GM18508 (cell line): Measurements from ENCODE around the gene TPCN2.

Source experiments
- ATAC-seq: cut with Tn5 transposase; IDR thresholded peaks from one replicate; pipeline ENCODE4 v1.9.1; 2021; ENCODE audit warnings: moderate number of reproducible peaks; ENCODE audit not compliant: insufficient read depth, unreplicated experiment

The TPCN2 gene

DNA sequence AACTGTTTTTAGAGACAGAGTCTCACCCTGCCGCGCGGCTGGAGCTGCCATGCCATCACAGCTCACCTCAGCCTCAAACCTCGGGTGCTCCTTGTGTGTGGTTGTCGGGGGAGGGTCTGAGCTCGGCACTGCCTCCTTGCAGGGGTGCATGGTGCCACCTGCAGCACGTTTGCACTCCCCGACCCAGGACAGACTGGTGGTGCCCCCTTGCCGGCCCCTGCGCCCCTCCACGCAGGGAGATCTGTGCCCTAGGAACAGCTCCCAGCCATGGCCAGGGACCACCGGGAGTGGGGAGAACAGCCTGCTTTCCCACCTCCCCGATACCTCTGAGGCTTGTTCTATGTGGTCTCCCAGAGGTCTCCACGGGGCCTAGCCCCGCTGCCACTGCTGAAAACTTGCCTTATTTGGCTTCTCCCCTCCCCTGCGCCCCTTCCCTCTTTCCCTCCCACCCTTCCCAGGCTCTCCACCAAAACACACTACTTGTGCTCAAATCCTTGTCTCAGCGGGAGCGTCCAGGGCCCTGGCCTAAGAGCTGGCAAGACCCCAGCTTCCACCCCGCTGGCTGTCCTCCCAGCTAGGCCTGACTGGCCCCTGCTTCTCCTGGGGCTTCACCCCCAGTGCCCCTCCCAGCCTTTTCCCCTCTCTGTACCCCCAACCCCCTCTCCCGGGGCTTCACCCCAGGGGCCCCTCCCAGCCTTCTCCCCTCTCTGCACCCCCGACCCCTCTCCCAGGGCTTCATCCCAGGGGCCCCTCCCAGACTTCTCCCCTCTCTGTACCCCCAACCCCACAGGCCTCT, 13.4 kb upstream of the TPCN2 start:
- no peak for ATAC-seq

DNA sequence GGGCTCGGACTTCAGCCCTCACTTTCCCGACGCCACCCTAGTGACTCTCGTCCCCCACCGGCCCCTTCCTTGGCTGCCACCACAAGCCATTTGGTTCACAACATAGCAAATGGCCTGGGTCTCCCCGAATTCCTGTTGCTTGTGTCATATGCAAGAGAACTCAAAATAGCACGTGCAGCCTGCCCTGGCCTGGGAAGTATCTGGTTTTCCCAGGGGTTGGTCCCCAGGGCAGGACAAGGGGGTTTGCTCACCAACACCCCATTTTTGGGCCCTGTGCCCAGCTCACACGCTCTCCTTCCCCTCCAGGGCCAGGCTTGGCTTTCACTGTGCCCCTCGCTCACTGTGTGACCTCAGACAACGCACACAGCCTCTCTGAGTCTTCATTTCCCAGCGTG, 12.8 kb upstream of the TPCN2 start:
- no peak for ATAC-seq

DNA sequence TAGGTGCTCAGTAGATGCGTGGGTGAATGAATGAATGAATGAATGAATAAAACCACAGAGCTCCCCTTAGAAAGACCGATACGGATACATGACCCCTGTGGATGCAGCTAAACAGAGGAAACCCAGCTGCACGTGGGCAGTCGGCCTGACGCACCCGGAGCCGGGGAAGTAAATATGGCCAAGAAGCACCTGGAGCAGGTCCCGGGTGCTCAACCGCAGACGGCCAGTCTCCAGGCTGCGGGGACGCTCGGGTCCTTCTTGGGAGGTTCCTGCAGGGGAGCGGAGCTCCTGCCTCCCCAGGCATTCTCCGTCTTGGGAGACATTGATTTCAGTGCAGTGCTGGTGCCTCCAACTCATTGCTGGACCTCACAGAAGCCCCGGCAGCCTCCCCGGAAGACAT, 11.7 kb upstream of the TPCN2 start:
- ATAC-seq: no peak

DNA sequence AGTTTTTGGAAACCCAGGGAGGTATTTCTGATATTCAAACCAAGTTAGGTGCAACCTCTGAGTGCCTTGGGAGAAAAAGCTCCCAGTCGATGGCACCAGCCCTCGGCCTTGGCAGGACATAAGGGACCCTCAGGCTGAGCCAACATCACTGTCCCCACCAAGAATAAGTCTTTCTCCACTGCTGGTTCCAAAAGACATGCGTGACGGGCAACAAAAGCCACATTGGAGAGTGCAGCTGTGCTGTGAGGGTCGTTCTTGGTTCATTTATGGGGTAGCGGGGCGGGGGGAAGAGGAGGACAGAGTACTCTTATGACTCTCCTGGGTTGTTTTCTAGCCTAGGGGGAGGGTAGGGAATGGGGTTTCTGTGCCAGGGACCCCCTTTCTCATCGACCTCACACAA, 11.2 kb upstream of the TPCN2 start:
- no peak for ATAC-seq

DNA sequence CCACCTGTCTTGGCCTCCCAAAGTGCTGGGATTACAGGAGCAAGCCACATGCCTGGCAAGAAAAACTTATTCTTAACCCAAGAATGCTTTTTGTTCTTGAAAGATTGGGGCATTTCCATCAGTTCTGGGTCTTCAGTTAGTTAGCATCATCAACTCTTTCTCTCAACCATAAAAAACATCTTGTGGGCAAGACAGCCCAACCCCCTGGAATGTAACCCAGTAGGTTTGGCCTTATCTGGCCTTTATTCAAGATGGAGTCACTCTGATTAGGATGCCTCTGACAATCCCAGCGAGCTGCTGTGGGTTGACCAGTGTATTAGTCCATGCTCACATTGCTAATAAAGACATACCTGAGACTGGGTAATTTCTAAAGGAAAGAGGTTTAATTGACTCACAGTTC, 9.2 kb upstream of the TPCN2 start:
- no peak for ATAC-seq

DNA sequence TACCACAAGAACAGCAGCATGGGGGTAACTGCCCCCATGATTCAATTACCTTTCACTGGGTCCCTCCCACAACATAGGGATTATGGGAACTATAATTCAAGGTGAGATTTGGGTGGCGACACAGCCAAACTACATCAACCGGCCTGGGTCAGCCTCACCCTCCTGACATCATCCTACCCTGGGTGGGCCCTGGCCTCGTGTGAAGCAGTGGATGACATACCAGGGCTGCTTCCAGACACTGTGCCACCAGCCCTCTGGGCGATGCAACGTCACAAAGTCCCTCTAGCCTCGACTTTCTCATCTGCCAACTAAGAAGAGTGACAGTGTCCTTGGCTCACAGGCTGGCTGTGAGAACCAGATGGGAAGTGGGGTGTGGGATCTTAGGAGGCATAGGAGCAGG, 8.7 kb upstream of the TPCN2 start:
- no peak for ATAC-seq

DNA sequence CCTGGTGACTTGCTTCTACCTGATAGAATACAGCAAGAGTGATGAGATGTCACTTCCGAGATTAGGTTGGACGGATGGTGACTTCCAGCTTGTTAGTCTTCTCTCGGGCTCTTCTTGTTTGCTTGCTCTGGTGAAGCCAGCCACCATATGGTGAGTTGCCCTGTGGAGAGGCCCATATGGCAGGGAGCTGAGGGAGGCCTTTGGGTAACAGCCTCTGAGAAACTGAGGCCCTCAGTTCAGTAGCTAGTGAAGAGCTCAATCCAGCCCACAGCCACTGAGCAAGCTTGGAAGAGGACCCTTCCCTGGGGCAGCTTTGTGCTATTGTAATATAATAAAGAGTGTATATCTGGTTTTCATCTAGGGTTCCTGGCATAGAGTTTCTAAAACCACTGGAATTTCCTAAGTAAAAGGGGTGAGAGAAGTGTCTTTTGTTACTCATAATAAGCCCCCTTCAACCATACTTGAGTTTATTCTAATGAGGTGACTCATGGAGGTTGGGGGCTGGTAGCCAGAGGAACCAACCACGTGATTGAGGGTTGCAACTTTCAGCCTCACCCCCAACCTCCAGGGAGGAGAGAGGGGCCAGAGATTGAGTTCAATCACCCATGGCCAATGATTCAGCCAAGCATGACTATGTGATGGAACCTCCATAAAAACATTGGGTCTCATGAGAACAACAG, 8.0 kb upstream of the TPCN2 start:
- ATAC-seq: no peak

DNA sequence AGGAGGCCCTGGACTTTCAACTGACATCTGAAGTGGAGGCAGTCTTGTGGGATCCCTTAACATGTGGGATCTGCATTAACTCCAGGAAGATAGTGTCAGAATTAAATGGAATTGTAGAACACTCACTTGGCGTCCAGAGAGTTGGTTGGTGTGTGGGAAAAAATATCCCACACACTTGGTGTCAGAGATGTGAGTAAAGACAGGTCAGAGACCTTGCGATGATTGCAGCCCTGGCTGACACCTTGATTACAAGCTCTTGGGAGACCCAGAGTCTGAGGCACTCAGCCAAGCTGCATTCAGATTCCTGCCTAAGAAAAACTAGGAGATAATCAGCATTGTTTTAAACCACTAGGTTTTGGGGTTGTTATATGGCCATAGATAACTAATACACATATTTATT, 7.2 kb upstream of the TPCN2 start:
- ATAC-seq: no peak

DNA sequence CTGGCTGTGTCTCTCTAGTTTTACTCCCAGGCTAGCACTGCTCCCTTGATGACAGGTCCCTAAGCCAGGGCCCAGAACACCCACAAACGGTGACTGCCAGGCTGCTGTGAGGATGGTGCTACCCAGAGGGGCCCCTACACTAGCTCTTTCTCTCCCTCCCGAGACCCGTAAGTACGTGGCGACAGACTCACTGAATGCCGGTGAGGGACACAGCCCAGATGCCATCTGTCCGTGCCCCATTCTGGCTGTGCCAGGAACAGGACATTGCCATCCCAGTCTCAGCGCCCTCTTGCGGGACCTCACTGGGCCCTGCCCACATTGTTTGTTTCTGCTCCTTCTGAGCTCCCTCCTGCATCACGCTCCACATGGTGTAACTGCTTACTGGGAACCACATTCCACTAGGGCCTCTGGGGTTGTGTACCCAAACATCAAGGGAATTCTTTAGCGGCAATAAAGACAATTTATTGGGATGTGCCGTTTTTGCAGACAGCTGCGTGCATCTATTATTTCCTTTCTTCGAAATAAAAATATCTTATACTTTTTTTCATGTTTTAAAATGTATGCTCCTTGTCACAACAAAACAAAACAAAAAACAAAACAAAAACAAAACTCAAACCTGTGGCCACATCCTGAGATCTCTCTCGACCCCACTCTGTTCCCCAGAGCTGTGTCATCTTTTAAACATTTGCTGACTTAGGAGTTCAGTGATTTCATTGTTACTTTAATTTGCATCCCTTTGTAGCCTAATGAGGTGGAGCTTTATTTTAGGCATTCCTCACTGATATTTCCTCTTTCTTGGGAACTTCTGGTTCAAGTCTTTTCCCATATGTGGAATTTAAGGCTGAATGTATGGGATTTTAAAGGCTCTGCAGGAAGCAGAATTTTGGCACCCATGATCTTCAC, 4.4 kb upstream of the TPCN2 start:
- ATAC-seq: no peak

DNA sequence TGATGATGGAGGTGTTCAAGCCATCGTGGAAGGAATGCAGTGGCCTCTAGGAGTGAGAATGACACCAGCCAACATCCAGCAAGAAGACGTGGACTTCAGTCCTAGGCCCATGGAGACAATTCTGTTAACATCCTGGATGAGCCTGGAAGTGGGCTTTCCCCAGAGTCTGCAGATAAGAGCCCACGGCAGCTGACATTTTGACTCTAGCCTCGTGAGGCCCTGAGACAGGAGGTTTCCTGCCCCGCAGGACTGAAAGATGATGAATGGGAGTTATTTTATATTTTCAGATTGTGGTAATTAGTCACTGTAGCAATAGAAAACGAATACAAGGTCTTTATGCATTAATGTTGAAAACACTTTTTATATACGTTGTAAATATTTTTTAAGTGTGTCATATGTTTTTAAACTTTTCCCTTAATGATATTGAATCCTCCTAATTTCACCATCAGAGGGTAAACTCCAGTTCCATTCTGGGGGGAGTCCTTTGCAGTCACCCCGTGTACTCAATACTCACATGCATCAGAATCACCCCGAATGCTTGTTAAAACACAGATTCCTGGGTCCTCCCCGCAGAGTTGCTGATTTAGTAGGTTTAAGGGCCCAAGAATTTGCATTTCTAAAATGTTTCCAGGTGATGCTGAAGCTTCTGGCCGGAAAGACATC, 570 bp upstream of the TPCN2 start:
- no peak for ATAC-seq

DNA sequence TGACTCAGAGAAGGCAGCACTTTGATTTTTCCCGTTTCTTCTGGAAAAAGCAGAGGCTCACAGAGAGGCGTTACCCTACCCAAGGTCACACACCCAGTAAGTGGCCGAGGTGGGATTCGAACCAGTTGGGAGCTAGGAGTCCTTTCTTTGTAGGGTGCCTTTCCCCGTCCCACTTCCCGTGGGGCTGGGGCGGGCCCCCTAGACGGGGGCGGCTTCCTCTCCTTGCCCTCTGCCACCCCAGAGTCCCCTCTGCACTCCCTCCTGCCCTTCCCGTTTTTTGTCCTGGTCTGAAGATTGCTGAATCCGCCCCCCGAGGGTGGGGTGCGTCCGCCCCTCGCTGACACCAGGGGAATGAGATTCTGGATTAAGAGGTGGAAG, 747 bp downstream of the TPCN2 start:
- ATAC-seq: no peak

DNA sequence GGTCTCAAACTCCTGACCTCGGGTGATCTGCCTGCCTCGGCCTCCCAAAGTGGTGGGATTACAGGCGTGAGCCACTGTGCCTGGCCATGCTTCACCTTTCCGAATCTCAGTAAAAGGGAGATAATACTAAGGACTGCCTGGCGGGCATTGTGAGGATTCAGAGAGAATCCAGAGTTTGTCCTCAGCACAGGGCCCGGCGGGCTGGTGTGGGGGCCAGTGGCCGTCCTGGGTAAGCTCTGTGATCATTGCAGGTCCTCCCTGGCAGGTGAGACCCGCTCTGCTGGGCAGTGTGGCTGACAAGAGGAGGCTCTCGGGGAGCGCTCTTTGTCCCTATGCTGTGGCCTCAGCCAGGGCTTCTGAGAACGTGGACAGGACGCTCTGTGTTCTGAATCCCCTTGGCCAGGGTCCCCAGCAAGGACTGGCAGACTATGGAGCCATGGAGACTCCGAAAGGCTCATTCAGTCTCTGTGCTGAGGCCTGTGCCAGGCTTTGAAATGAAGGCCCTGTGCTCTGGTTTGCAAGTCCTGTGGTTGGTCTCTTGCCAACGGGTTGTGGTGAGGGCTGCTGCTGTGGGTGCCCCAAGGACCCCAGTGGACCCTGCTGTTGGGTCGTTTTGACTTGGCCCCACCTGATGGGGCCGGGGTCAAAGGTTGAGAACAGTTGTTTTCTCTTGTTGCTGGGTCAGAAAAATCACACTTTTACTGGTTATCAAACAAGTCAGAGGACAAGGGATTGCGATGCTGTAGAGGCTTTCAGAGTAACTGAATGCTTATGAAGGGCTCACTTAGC, 2.1 kb downstream of the TPCN2 start:
- no peak for ATAC-seq

DNA sequence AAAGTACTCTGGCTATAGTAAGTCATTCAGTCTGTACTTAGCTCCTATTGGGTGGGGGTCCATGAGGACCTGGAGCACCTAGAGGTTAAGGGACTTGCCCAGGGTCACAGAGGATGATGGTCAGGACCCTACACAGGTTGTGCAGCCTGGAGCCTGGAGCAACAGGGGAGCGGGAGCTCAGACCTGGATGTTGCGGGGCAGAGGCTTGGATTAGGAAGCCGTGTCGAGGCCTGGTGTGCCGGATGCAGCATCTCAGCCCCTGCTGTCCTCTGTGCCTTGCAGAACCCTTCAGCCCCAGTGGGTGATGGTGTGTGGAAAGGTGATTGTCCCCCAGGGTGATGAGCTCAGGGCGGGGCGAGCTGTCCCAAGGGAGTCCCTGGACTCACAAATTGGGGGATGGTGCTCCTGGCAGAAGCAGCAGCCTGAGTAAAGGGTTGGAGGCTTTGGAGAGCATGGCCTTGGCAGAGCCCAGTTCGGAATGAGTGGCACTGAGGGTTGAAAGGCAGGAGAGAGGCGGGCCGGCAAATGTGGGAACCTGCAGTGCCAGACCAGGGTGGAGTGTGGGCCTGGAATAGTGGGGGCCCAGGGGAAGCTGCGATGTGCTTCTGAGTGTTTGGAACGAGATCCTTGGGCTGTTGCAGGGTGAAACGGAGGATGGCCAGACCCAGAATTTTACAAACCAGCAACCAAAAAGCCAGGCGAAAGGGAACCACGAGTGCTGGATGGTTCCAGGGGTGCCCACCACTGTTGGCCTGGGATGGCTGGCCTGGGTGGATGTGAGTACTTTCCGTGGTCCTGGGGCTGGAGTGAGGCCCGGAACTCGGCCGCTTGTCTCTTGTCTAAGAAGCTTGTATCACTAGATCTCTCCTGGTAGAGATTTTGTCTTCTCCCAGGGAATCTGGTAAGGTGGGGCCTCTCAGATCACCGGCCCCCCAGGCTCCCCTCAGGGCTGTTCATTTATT, 2.9 kb downstream of the TPCN2 start:
- ATAC-seq: no peak

DNA sequence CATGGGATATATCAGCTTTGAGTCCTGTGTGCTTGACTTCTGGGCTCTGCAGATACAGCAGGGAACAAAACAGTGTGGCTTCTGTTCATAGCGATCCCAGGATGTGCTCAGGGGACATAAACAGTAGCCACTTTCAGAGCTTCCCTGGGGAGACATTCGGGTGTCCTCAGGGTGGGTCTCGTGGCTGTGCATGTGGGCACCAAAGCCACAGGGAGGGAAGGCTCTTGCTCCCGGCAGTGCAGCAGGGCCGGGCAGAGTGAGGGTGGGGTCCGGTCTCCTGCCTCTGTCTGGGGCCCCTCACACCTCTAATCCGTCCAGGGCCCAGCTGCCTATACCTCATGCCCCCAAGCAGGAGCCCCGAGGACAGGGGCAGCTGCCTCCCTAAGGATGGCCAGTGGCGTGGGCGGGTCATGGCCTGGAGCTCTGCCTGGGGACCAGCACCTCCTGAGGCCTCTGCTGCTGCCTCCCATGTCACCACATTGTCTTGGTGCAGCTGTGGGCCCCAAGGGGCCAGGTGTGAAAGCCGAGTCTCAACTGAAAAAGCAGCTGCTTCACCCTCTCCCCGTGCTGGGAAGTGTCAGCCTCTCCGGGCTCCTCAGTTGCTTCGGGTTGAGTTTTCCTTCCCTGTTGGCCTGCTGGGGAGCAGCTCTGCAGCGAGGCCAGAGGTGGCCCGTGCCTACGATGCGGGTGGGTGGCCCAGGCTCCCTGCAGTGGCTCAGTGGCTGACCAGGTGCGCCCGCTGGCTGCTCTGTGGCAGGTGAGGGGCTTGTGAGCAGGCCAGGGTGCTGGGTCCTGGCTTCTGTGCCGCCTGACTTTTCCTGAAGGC, 3.8 kb downstream of the TPCN2 start:
- ATAC-seq: no peak

DNA sequence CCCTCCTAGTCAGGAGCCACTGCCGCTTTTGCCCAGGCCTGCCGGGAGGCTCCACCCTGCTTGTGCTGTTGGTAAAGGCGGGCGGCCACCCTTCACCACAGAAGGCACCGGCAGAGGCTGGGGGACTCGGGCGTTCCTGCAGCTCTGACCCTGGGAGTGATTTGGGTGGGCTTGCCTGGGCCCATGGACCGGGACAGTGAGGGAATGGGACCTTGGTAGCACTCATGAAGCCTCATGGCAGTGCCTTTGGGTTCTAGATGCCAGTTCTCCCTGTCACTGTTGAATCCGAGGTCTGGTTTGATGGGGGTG, 4.4 kb downstream of the TPCN2 start:
- ATAC-seq: no peak

DNA sequence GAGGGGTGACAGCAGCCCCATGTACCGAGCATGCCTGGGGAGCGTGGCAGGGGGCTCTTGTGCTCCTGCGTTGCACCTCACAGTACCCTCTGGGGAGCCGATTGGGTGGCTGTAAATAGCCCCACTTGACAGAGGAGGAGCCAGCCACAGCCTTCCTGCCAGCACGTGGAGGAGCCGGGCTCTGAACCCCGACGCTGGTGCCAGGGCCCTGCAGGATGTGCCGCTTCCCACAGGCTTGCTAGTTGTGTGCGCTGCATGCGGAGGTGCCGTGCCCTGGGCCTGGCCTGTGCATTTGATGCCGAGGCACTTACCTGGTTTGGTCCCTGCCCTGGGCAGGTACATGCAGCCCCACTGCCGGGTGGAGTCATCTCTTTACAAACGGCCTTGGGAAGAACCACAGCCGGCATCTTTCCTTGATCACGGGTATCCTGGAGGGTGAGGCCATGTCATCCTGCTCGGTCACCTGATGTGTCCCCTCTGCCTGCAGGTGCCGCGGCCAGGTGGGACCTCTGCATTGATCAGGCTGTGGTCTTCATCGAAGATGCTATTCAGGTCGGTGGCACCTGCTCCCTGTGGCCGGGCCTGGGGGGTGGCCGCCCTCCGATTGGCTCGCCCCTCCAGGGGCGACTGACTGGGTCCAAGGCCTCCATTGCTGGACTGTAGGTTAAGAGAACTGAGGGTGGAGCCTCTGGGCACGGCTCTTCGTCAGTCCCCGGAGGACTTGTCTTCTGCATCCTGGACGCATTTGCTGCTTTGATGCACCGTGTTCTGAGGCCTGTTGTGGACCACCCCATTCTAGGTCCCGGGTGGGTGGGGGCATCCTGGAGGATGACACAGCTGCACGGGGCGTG, 5.0 kb downstream of the TPCN2 start:
- ATAC-seq: no peak
